KOPT-K1 (cell line): Measurements from ENCODE around the gene YIPF7.

Experiments used
- H3K27ac ChIP-seq: fragments of 200-600 bp; sonication (generic); 2 replicates; pipeline ENCODE4 v1.5.1; 2016; ENCODE audit warnings: antibody characterized with exemption, mild to moderate bottlenecking, low read depth, low read length; ENCODE audit not compliant: poor library complexity, severe bottlenecking
- H3K36me3 ChIP-seq: fragments of 200-600 bp; sonication (generic); 2 replicates; pipeline ENCODE4 v1.5.1; 2017; ENCODE audit warnings: antibody characterized with exemption, mild to moderate bottlenecking, low read length, moderate library complexity; ENCODE audit not compliant: insufficient read depth
- H3K9me3 ChIP-seq: fragments of 200-600 bp; sonication (generic); 2 replicates; pipeline ENCODE4 v1.5.1; 2017; ENCODE audit warnings: antibody characterized with exemption, low read length, mild to moderate bottlenecking; ENCODE audit not compliant: insufficient read depth, poor library complexity, severe bottlenecking

YIPF7 gene

GRCh38 chr4:44651425-44651824 is at the start of gene YIPF7:
YIPF7 (minus strand) TSS chr4:44651625; CDS start chr4:44650100, 1,525 bp downstream.
- H3K9me3 ChIP-seq = no peaks in the 10 kb centered on the region
- no peak within 1 kb of the TSS for H3K27ac ChIP-seq
- no peaks in the 10 kb centered on the region for H3K36me3 ChIP-seq

GRCh38 chr4:44701037-44701436 is 49.6 kb upstream of the YIPF7 start:
- H3K36me3 ChIP-seq = peaks cover 96% of the 10 kb centered on the region
- no peaks in the 10 kb centered on the region for H3K9me3 ChIP-seq
- H3K27ac ChIP-seq = no peak overlapping the region

GRCh38 chr4:44700427-44700826 is 49.0 kb upstream of the YIPF7 start:
- H3K36me3 ChIP-seq = peaks cover 96% of the 10 kb centered on the region
- no peaks in the 10 kb centered on the region for H3K9me3 ChIP-seq
- no peak overlapping the region for H3K27ac ChIP-seq

GRCh38 chr4:44684648-44685047 is 33.2 kb upstream of the YIPF7 start:
- Histone ChIP-seq H3K27ac (no peak overlapping the region), H3K9me3 (no peaks in the 10 kb centered on the region), H3K36me3 (peaks cover 90% of the 10 kb centered on the region)

GRCh38 chr4:44679060-44679459 is 27.6 kb upstream of the YIPF7 start:
- Histone ChIP-seq H3K9me3 (no peaks in the 10 kb centered on the region), H3K36me3 (peaks cover 35% of the 10 kb centered on the region), H3K27ac (peak overlapping the region; percentile 84)

- Histone ChIP-seq H3K27ac (peak within 1 kb of the TSS; percentile 84), H3K36me3 (peaks cover 28% of the 10 kb centered on the region), H3K9me3 (no peaks in the 10 kb centered on the region)
Measured at GRCh38 chr4:44678094-44679041, 26.9 kb upstream of the YIPF7 start, which contains the start of gene GUF1. GUF1 (plus strand) TSS chr4:44678420; CDS start chr4:44678623, 203 bp downstream.

GRCh38 chr4:44675366-44675765 is 23.9 kb upstream of the YIPF7 start:
- Histone ChIP-seq H3K36me3 (no peaks in the 10 kb centered on the region), H3K9me3 (no peaks in the 10 kb centered on the region), H3K27ac (no peak overlapping the region)

- H3K27ac ChIP-seq = no peak overlapping the region
- no peaks in the 10 kb centered on the region for H3K9me3 ChIP-seq
- no peaks in the 10 kb centered on the region for H3K36me3 ChIP-seq
Measured at GRCh38 chr4:44674471-44674870, 23.0 kb upstream of the YIPF7 start.

- no peaks in the 10 kb centered on the region for H3K9me3 ChIP-seq
- H3K27ac ChIP-seq = no peak overlapping the region
- no peaks in the 10 kb centered on the region for H3K36me3 ChIP-seq
Measured at GRCh38 chr4:44671636-44672035, 20.2 kb upstream of the YIPF7 start.

GRCh38 chr4:44670506-44671199 is 19.2 kb upstream of the YIPF7 start:
- Histone ChIP-seq H3K36me3 (no peaks in the 10 kb centered on the region), H3K27ac (no peak overlapping the region), H3K9me3 (no peaks in the 10 kb centered on the region)

- no peak overlapping the region for H3K27ac ChIP-seq
- no peaks in the 10 kb centered on the region for H3K9me3 ChIP-seq
- no peaks in the 10 kb centered on the region for H3K36me3 ChIP-seq
Measured at GRCh38 chr4:44668526-44668925, 17.1 kb upstream of the YIPF7 start.

- Histone ChIP-seq H3K9me3 (no peaks in the 10 kb centered on the region), H3K27ac (no peak overlapping the region), H3K36me3 (no peaks in the 10 kb centered on the region)
Measured at GRCh38 chr4:44663539-44664263, 12.3 kb upstream of the YIPF7 start.

GRCh38 chr4:44662623-44663005 is 11.2 kb upstream of the YIPF7 start:
- H3K9me3 ChIP-seq = no peaks in the 10 kb centered on the region
- H3K27ac ChIP-seq = no peak overlapping the region
- H3K36me3 ChIP-seq = no peaks in the 10 kb centered on the region

- Histone ChIP-seq H3K9me3 (no peaks in the 10 kb centered on the region), H3K27ac (no peak overlapping the region), H3K36me3 (no peaks in the 10 kb centered on the region)
Measured at GRCh38 chr4:44661940-44662622, 10.7 kb upstream of the YIPF7 start.
